WTC11 (cell line): ENCODE results near the gene MORN2.

Experiments
- CREB1 ChIP-seq: sonication (generic); formaldehyde crosslinking; IDR thresholded peaks from 2 replicates; pipeline ENCODE4 v1.8.0; 2023; ENCODE audit warnings: mild to moderate bottlenecking, missing genetic modification reagents
- CTCF ChIP-seq: fragments of 200-600 bp; IDR thresholded peaks from 2 replicates; pipeline ENCODE4 v1.8.0; 2022; ENCODE audit warnings: antibody characterized with exemption
- NR1H2 ChIP-seq: sonication (generic); formaldehyde crosslinking; IDR thresholded peaks from 2 replicates; pipeline ENCODE4 v1.9.0; 2021; ENCODE audit warnings: mild to moderate bottlenecking, moderate library complexity, missing genetic modification reagents
- TEAD4 ChIP-seq: sonication (generic); formaldehyde crosslinking; IDR thresholded peaks from 2 replicates; pipeline ENCODE4 v1.8.0; 2022; ENCODE audit warnings: mild to moderate bottlenecking, missing genetic modification reagents
- TF ChIP-seq, protein P1 (sequence below): sonication (generic); formaldehyde crosslinking; IDR thresholded peaks from 2 replicates; pipeline ENCODE4 v1.8.1; 2023; ENCODE audit warnings: mild to moderate bottlenecking, missing genetic modification reagents, moderate library complexity

- TF ChIP-seq CTCF (no peak), TEAD4 (no peak), NR1H2 (CRISPR knock-in tag) (no peak), CREB1 (no peak)
- TF ChIP-seq, protein P1, sequence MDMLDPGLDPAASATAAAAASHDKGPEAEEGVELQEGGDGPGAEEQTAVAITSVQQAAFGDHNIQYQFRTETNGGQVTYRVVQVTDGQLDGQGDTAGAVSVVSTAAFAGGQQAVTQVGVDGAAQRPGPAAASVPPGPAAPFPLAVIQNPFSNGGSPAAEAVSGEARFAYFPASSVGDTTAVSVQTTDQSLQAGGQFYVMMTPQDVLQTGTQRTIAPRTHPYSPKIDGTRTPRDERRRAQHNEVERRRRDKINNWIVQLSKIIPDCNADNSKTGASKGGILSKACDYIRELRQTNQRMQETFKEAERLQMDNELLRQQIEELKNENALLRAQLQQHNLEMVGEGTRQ (CRISPR knock-in tag): no peak
Measured at GRCh38 chr2:38836791-38837190, 39.0 kb upstream of the MORN2 start.
